GM18868 (cell line): ENCODE data around the gene CNPY1.
A peak's percentile ranks its signal among the peaks of the same experiment; 100 is the strongest.
"Not testable (repeated sequence)": the region's sequence is repeated elsewhere in the genome, so short reads cannot be mapped to it uniquely, and the experiment has no call there.

Experiments used
- ATAC-seq: cut with Tn5 transposase; IDR thresholded peaks from one replicate; pipeline ENCODE4 v1.9.1; 2021; ENCODE audit warnings: mild to moderate bottlenecking, moderate library complexity; ENCODE audit not compliant: unreplicated experiment

Gene CNPY1

GRCh38 chr7:155534691-155535090 is 11.7 kb downstream of the CNPY1 start:
- ATAC-seq = no peak

- peak; percentile 58 for ATAC-seq
Observed at GRCh38 chr7:155533827-155534690, 12.3 kb downstream of the CNPY1 start.

DNA sequence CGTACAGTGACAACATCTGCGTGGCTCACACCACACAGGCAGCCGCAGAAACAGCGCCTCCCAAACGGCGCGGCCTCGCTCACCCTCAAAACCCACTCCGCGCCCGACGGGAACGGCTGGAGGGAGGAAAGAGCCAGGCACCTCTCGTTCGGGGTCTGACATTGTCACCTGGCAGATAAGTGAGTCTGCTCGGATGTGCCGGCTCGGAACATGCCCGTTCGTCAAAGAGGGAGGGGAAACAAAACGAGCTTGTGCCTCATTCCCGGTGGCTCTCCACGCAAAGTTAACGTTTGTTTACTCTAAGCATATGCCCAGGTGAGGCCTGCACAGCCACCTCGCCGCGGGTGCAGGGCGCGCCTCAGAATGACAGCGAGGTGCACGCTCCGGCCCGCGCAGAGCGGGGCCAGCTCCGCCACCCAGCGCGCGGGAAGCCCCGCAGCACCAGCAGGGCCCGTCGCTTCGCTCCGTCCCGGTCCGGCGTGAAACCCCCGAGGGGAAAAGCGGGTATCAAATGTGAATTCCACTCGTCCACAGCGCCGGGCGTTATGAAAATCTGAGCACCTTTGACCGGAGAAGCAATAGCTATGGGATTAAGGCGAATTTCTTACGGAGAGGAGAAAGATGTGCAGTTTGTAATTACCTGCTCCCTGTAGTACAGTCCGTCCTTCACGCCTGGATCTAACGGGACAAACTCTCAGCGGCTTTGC is 13.1 kb downstream of the CNPY1 start:
- no peak for ATAC-seq

GRCh38 chr7:155532792-155533119 is 13.6 kb downstream of the CNPY1 start:
- ATAC-seq = no peak

GRCh38 chr7:155531681-155532080 is 14.7 kb downstream of the CNPY1 start:
- no peak for ATAC-seq

DNA sequence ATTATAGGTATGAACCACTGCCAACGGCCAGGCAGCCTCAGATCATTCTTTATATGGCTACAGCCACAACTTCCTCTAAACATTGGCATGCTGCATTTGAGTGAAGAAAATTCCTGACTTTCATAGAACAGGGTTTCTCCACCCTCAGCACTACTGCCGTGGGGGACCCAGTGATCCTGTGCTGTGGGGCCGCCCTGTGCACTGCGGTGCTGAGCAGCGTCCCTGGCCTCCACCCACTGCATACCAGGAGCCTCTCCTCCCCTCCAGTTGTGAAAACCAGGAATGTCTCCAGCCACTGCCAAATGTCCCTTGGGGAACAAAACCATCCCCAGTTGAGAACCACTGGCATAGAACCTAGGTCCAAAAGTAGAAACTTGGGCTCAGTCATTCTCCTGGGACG is 15.8 kb downstream of the CNPY1 start:
- no peak for ATAC-seq

GRCh38 chr7:155529845-155530244 is 16.5 kb downstream of the CNPY1 start:
- no peak for ATAC-seq

DNA sequence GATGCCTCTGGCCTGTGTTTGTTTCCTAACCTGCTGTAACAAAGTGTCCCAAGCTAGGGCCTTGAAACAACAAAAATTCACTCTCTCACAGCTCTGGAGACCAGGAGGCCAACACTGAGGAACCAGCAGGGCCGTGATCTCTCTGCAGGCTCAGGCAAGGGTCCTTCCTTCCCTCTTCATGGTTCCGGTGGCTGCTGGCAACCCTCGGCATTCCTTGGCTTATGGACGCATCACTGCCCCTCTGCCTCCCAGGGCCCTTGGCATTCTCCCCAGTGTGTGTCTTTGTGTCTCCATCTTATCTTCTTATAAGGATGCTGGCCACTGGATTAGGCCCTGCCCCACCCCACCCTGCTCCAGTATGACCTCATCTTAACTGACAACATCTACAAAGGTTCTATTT is 17.0 kb downstream of the CNPY1 start:
- no peak for ATAC-seq

GRCh38 chr7:155527664-155528063 is 18.7 kb downstream of the CNPY1 start:
- no peak for ATAC-seq

- no peak for ATAC-seq
Observed at GRCh38 chr7:155526225-155526624, 20.1 kb downstream of the CNPY1 start.

- no peak for ATAC-seq
Observed at GRCh38 chr7:155524018-155524556, 22.3 kb downstream of the CNPY1 start.

- no peak for ATAC-seq
Observed at GRCh38 chr7:155523168-155523675, 23.1 kb downstream of the CNPY1 start.

DNA sequence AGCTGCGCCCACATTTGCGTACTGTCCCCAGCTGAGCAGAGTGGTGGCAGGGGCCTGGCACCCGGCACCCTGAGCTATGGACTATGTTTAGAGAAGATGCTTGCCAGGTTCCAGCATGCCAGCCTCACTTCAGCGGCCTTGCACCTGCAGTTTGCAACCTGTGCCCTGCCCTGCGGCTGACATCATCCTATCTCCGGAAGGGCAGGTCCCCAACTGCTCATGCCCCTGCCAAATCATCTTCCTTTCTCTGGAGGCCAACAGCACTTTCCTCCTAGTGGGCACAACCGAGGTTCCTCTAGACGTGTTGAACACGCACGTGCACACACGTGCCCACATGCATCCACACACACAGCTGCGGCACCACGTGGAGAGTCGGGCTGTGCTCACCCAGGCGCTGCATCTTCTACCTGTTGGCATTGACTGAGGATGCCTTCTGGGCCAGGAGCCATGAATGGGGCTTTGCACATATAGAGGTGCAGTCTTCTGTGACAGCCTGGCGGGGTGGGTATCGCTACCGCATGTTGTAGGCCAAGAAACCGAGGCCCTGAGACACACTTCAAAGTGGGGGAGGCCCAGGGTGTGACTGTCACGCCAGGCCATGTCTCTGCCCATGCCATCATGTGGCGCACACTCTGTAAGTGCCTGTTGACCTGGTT is 24.5 kb downstream of the CNPY1 start:
- no peak for ATAC-seq

DNA sequence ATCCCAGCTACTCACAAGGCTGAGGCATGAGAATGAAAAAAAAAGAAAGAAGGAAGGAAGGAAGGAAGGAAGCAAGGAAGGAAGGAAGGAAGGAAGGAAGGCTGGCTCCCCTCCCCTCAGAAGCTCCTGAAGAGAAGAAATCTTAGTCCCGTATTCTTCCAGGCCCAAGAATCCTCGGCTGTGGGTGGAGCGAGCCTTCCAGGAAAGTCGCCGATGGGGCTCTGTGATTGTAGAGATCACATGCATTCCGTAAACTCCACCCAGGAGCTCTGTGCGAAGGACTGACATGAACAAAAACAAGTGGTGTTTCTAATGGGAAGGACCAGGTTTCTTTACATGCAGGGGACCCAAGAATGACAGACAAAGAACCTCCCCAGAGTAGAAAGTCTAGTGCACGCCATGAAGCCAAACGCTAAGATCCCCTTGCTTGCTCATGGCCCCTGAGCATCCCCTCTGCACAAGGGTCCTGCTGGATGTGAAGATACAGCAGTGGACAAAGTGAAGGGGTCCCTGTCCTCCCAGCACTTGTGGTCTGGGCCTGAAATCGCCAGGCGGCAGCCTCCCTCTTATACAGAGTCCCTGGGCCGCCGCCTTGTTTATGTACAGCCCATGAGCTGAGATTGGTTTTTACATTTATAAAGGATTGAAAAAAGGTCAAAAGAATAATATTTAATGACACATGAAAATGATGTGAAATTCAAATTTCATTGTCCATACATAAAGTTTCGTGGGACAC is 25.2 kb downstream of the CNPY1 start:
- ATAC-seq = no peak

DNA sequence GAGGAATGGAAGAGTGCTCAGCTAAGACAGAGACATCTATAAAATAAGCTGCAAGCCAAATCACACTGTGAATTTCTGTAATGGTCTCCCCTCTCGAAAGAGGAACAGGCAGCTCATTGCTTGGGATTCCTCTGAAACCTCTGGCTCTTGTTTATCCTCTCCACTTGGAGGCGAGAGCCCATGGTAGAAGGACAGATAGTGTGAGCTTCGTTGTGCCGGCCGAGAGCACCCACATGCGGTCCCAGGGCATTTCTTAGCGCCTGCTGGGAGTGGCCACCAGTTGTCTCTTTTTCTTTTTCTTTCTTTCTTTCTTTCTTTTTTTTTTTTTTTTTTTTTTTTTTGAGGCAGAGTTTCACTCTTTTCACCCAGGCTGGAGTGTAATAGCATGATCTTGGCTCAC is 26.2 kb downstream of the CNPY1 start:
- no peak for ATAC-seq

- not testable (repeated sequence) for ATAC-seq
Observed at GRCh38 chr7:155519358-155519757, 27.0 kb downstream of the CNPY1 start.

- ATAC-seq = no peak
Observed at GRCh38 chr7:155518633-155519032, 27.7 kb downstream of the CNPY1 start.

DNA sequence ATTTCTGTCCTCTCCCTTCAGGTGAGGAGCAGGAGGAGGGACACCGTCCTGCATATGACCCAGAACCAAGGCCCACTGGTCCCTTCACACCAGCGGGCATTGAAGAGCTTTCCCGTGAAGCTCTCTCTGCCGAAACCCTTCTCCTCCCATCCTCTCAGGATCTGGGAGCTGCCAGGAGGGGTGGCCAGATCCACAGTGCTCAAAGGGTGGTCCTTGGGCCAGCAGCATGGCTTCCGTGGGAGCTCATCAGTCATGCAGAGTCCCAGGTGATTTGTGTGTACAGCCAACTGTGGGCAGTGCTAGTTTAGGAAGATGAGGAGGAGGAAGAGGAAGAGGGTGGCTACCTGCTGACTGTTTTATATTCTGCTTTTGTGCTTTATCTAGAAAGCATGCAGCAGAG is 28.4 kb downstream of the CNPY1 start:
- ATAC-seq = no peak

DNA sequence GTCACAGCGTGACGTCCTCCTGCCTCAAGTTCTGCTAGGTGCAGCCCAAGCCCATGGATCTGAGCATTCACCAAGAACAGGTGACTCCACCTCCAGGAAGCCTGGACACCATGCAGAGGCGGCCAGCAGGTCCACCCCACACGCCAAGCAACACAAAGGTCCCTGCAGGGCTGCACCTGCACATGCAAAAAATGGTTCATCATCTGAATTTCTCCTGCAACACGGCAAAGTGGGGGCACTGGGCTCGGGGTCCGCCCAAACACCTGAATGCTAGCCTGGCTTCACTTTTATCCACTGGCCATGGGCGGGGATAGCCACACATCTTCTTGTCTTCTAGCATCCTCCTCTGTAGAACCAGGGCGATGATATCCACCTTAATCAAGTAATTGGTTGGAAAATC is 28.9 kb downstream of the CNPY1 start:
- ATAC-seq = no peak

GRCh38 chr7:155516466-155516865 is 29.9 kb downstream of the CNPY1 start:
- ATAC-seq = no peak

- ATAC-seq = no peak
Observed at GRCh38 chr7:155515318-155515717, 31.0 kb downstream of the CNPY1 start.
